ENCODE results near the gene CES1. TPM values are rescaled to one million over a fixed set of nuclear protein-coding genes. Genes with fewer than 3 reads are reported as not detected.
"Not testable (repeated sequence)": the region's sequence is repeated elsewhere in the genome, so short reads cannot be mapped to it uniquely, and the experiment has no call there.

Gene CES1
- total RNA-seq, 1 donor = 0.09 TPM

DNA sequence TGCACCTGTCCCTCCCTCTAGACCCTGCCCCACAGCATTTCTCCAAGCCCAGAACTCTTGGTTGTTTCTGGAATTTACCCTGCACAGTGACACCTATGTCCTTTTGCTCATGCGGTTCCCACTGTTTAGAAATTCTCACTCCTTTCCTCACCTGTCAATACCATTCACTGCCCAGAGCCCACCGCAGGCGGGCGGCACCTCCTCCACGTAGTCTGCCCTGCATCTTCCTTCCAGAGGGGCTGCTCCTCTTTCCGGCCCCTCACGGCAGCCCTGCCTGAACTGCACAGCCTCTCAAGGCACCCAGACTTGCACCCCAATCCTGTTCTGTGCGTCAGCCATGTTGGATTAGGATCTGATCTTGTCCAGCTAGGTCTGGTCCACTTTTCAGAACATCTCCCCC, 51.4 kb downstream of the CES1 start:
- not testable (repeated sequence) for DNase-seq (ENCODE audit: low read depth); H3K4me3 ChIP-seq (ENCODE audit: low read depth, low read length)

DNA sequence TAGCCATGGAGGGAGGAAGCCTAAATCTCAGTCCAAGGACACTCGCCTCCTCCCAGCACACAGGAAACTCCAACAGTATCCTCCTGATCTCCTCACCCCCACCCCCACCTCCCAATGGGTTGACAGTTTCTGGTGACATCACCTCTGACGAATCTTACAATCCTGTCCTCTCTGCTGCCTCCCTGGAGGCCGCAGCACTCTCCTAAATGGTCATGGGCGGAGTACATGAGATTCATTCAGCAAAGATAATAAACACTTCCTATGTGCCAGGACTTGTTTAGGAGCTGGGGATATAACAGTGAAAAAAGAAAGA, 52.8 kb downstream of the CES1 start:
- DNase-seq (ENCODE audit: low read depth); H3K4me3 ChIP-seq (ENCODE audit: low read depth, low read length): not testable (repeated sequence)

DNA sequence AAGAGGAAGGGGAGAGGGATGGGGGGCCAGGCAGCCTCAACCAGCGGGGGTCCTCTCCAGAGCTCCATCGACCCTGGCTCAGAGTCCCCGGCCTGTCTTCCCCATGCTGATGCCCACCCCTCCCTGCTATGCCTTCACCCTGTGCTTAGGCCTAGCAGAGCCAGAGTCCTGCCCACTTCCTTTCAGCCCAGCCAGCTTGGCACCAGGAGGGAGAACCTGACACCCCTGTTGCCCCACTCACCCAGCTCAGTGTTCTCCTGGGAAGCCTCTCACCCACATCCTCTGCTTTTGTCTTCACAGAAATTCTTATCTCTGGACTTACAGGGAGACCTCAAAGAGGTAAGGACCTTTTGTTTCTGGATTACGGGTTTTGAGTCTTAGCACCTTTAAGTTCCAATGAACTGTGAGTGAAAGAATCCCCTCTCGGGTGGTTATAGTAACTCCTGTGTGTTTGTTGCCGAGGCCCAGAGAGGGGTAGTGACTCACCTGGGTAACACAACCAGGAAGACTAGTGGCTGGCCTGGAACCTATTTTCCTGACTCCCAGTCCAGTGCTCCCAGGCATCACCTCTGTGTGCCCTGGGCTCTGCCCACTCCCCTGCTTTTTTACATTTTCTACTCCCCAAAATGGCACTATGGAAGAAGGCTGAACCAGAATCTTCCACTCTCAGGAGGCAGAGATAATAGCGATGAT, 53.3 kb downstream of the CES1 start:
- DNase-seq (ENCODE audit: low read depth) = no peak
- no peak for TF ChIP-seq CTCF (IDR thresholded peaks at IDR 0.05; ENCODE audit: insufficient read depth, low read length)
- no peak overlapping the region for H3K4me3 ChIP-seq (ENCODE audit: low read depth, low read length)

DNA sequence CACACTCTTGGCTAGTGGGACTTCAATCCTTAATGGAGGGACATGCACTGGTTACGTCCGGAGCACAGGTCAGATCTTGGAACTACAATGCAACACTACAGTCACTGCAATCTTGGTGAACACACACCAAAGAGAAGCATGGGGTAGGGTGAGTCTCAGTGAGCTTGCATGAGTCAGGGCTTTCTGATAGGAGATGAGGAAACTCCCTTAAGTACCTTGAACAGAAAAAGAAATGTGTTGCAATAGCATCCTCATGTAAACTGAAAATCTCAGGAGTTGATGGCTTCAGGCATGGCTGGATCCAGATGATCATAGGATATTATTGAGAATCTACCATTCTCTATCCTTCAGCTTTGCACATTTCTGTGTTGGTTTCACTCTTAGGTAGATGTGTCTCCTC, 54.1 kb downstream of the CES1 start:
- DNase-seq (ENCODE audit: low read depth) = no peak
- TF ChIP-seq CTCF (IDR thresholded peaks at IDR 0.05; ENCODE audit: insufficient read depth, low read length) = no peak

GRCh38 chr16:55775857-55776256, 57.0 kb downstream of the CES1 start:
- H3K4me3 ChIP-seq (ENCODE audit: low read depth, low read length) = no peak overlapping the region
- no peak for TF ChIP-seq CTCF (IDR thresholded peaks at IDR 0.05; ENCODE audit: insufficient read depth, low read length)
- no peak for DNase-seq (ENCODE audit: low read depth)

More for the DNA sequence above, 54.1 kb downstream of the CES1 start:
- H3K4me3 ChIP-seq (ENCODE audit: low read depth, low read length) = no peak overlapping the region

DNA sequence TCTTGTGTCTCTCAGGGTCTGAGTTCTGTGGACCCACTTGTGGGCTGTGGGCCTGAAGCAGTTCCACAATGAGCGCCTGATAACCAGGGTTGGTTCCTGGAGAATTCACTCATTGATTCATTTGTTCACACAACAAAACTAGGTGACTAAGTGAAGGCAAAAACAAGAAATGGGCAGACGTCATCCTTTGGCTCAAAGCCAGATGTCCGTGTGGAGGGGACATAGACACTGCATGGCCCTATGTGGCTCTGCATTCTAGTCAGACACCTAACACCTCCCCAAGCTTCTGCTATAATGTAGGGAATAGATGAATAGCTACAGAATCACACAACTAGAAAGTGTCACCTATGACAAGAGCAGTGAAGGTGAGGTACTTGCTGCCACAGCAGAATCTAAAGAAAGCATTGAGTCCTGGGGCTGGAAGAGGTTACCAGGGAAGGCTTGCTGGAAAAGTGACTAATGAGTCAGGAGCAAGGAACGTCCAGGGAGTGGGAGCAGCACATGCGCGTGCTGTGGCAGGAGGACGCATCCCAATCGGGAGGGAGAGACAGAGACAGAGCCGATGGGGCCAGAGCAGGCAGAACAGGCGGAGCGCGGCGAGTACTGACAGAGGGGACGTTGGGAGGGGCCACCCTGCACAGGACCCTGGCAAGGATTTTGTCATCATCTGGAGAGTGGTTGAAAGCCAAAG, 58.9 kb downstream of the CES1 start:
- H3K4me3 ChIP-seq (ENCODE audit: low read depth, low read length) = no peak overlapping the region
- TF ChIP-seq CTCF (IDR thresholded peaks at IDR 0.05; ENCODE audit: insufficient read depth, low read length) = no peak
- no peak for DNase-seq (ENCODE audit: low read depth)

DNA sequence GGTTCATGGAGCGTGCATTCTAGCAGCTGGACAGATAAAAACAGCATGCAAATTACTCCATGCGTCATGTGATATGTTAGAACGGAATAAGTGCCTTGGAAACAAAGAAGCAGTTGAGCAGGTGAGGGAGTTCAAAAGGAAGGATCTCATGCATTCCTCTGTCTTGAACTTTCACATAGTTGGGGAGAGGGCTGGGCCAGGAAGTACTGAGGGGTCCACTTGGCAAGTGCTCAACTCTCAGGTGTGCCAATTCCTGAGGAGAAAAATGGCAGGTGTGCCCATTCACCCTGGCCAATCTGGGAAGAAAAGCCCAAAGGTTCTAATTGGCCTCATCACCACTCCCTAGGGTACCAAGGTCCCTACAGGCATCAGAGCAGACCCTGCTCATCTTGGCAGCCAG, 67.7 kb downstream of the CES1 start:
- no peak for DNase-seq (ENCODE audit: low read depth)
- TF ChIP-seq CTCF (IDR thresholded peaks at IDR 0.05; ENCODE audit: insufficient read depth, low read length) = no peak
- H3K4me3 ChIP-seq (ENCODE audit: low read depth, low read length) = no peak overlapping the region
